Activated CD8-positive, alpha-beta memory T cell treated with anti-CD3 and anti-CD28 coated beads, Interleukin-2, amount 50 U/mL, for 1 hour (primary cell): ENCODE results near the gene STK32C.
"Not testable (repeated sequence)": the region's sequence is repeated elsewhere in the genome, so short reads cannot be mapped to it uniquely, and the experiment has no call there.

Source experiments
- DNase-seq: peaks from one replicate; pipeline ENCODE4 v3.0.0-alpha.2; 2020; ENCODE audit errors: extremely low read depth

STK32C gene

DNA sequence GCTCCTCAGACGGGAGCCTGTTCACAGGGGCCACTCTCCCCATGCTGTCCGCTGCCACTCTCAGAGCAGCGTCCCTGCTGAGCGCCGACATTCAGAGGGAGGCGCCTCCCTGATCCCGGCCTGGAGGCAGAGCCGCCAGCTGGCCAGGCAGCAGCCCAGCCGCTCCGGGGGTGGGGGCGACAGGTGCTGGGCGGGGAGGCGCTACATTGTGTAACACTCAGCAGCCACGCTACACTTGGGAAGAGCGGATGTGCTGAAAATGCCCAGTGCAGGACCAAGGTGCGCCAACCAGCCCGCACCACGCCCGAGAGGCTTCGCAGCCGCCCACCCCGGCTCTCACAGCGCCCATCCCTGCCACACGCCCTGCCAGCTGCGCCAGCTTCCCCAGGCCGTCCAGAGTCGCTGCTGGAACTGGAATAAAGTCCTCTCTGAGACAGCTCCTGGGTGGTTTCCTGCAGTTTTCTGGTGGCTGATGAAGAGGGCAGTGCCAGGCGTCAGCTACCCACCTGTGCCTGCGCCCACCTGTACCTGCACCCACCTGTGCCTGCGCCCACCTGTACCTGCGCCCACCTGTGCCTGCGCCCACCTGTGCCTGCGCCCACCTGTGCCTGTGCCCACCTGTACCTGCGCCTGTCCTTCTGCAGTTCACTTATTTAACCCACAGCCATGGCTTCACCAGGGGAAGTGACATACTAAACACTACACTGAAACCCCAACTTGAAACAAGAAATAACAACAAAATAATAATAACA lies 25.7 kb downstream of the STK32C start:
- no peak for DNase-seq

GRCh38 chr10:132280646-132281074 lies 27.1 kb downstream of the STK32C start:
- DNase-seq, result no peak

DNA sequence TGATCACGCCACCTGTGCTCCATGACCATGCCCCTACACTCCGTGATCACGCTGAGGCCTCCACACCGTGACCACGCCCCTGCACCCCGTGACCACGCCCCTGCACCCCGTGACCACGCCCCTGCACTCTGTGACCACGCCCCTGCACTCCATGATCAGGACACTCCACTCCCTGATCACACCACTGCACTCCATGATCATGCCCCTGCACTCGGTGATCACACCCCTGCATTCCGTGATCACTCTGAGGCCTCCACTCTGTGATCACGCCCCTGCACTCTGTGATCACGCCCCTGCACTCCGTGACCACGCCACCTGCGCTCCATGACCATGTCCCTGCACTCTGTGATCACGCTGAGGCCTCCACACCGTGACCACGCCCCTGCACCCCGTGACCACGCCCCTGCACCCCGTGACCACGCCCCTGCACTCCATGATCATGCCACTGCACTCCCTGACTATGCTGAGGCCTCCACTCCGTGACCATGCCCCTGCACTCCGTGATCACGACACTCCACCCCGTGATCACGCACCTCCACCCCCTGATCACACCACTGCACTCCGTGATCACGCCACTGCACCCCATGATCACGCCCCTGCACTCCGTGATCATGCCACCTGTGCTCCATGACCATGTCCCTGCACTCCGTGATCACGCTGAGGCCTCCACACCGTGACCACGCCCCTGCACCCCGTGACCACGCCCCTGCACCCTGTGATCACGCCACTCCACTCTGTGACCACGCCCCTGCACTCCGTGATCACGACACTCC lies 27.7 kb downstream of the STK32C start:
- DNase-seq, result no peak

DNA sequence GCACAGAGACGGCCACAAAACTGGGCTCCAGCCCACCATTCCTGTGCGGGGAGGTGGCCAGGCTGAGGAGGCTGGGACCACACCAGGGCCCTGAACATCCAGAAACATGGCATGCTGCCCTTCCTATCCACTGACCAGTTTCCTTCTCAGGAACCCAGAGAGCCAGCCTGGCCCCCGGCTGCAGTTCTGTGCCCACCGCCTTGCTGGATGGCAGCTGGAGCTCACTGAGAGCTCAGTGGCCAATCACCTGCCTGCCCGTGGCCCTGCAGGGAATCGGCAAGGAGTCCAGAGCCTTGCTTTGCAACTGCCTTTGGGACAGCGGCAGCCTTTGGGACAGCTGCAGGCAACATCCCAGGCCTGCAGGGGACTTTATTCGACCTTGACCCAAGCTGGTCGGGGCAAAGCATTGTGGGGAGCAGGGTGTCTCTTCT lies 30.4 kb downstream of the STK32C start:
- DNase-seq, result no peak

GRCh38 chr10:132276706-132277105 lies 31.0 kb downstream of the STK32C start:
- DNase-seq, result no peak

GRCh38 chr10:132276179-132276675 lies 31.5 kb downstream of the STK32C start:
- DNase-seq, result no peak

- DNase-seq, result no peak
Observed at GRCh38 chr10:132275426-132276178, 32.1 kb downstream of the STK32C start.

- no peak for DNase-seq
Observed at GRCh38 chr10:132274986-132275385, 32.8 kb downstream of the STK32C start.

DNA sequence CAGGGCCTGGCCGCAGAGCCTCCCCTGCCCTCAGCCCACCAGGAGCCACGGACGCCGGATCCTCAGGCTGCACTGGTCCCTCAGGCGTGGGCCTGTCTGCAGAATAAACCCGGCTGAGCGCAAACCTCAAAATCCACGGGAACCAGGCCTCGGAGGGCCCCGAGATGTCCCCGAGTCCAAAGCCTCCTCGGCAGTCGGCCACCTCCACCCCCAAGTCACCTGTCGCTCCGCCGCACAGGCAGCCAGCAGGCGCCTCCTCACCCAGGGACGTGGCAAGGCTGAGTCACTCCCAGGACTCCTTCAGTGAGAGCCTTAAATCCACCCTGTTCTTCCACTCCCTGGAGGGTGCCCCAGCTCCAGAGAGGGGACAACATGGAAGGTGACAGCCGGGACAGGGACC lies 33.2 kb downstream of the STK32C start:
- no peak for DNase-seq

DNA sequence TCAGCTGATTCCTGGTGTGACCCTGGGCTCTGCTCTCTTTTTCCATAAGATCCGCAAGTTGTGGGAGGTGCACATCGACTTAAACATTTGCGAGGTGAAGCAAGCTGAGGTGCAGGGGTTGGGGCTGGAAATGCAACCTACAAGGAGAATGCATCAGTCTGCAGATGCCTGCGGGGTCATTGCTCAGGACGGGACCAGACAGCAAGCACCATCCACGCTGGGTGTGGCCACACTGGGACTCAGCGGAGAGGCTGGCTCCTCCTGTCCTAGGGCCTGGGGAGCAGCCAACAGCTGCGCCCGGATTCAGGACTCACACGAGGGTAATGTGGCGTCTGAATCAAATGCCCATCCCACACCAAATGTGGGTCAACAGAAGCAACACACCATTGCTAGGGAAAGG lies 33.8 kb downstream of the STK32C start:
- DNase-seq, result no peak

GRCh38 chr10:132273304-132273944 lies 34.3 kb downstream of the STK32C start:
- no peak for DNase-seq

DNA sequence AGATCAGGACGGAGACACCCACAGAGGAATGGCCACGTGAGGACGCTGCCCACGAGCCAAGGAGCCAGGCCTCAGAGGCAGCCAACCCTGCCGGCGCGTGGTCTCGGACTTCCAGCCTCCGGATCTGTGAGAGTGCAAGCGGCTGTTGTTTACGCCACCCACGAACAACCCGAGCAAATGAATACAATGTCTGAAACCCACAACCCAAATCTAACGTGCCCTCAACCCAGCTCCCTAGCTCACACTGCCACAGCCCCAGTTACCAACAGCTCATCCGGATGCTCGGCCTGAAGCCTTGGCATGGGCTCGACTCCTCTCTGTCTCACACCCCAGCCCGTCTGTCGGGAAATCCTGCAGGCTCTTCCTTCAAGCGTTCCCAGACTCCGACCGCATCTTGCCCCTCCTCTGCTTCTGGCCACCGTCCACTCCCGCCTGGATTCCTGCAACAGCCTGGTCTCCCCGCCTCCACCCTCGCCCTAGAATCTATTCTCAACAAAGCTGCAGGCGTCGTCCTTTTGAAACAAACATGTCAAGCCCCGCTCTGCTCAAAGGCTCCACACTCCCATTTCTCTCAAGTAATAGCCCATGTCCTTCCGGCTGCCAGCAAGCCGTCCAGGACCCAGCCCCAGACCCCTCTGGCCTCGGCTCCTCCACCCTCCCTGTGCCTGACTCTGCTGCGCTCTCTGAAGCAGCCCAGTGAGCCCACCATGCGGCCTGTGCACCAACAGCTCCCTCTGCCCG lies 35.3 kb downstream of the STK32C start:
- no peak for DNase-seq

- no peak for DNase-seq
Observed at GRCh38 chr10:132271458-132272230, 36.1 kb downstream of the STK32C start.

DNA sequence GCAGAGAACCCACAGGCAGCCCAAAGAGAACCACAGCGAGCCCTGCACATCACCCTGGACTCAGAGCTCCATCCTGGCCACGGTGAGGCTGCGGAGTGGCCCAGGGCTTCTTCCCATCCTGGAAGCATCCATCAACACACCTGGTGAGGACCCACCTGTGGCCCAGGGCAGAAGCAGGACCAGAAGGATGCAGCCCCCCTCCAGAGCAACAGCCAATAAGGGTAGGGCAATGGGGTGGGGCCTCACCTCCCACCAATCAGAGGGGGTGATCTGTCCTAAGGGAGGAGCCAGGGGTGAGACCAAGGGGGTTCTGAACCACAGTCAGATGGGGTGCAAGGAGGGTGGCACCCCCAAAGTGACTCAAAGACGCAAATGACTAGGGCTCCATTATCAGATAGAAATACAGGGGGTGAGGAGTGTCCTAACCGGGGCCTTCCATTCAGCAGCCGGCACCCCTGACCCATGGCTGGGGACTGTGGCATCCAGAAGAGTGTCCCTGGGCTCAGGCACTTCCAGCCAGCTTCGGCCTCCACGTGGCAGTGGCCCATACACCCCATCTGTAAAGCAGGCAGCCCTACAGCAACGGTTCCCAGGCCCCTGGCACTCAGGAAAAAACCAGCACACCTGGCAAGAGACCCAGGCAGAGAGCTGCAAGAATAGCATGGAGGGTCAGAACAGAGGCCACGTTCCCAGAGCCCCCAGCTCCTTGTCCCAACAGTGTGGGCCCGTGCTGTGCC lies 36.9 kb downstream of the STK32C start:
- DNase-seq, result no peak

DNA sequence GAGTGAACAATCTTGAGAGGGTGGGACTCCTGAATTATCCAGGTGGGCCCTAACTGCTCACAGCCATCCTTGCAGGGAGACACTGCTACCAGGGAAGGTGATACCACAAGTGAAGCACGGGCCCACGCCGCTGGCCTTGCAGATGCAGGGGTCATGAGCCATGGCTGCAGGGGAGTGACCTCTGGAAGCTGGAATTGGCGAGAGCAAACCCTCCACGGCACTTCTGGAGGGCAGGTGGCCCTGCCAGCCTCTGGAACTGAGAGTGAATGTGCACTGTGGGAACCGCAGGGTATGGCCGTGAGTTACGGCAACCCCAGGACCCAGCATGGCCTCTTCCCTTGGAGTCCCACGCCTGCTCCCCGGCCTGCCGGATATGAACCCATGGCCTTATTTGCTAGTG lies 37.5 kb downstream of the STK32C start:
- no peak for DNase-seq

DNA sequence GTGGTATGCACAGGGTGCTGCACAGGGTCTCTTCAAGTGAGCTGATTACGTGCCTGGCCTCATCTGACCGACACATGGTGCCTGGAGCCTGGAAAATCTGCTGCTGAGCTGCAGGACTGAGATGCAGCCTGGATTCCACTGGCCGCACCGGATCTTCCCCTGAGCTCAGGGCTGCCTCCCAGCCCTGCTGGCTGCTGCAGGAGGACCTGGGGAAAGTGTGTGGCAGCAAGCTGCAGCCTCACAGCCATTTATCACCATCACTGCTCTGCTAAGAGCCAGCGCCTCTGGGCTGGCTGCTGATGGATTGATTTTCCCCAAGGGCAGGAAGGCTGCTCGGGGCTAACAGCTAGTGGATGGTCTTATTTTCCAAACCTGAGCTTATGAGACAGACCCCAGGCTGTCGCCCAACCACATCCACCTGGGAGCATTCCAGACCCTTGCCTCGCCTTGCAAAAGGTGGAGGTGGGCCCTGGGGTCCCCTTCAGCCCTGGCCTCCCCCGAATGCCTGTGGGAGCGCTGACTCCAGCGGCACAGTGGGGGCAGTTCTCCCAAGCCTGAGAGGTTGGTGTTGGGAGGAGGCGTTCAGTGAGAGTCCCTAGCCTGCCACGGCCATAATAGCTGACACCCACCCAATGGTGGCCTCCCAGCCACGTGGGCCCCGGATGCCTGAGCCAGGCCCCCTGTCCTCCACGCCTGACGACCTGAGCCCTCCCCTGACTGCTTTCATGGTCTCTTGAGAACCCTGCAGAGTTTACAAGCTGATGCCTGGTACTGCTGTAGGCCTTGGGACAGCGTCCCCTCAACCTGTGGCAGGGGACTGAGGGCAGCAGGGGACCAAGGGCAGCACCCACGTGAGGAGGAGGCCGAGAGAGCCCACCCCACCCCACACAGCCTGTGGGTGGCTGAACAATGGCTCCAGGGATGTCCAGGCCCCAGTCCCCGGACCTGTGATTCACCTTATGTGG lies 38.2 kb downstream of the STK32C start:
- no peak for DNase-seq

GRCh38 chr10:132267916-132268315 lies 39.8 kb downstream of the STK32C start:
- not testable (repeated sequence) for DNase-seq

DNA sequence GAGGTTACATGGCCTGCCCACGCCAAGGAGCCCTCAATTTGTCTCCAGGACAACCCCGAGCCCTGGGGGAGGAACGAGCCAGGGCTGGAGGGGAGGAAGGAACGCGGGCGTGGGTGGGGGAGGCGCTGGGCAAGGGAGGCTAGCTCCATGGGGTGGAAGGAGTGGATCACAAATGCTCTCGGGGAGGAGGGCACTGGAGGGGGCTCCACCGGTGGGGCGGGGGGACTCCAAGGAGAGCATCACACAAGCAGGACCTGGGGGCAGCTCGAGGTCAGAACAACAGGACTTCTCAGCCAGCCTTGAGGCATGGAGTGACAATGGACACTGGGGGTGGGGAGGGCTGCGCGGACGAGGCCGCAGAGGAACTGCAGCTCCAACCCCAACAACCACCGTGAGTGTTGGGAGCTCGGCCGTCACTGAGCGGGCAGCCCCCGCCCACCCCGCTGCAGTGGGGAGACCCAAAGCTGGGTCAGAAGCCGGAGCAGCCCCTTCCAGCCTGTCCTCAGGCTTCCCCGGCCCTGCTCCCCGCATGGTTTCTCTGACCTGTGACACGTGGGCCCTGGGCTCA lies 41.1 kb downstream of the STK32C start:
- no peak for DNase-seq
